Measurements from ENCODE around the gene KCP. TPM values are rescaled to one million over a fixed set of nuclear protein-coding genes. Genes with fewer than 3 reads are reported as not detected.

The KCP gene
- total and polyA plus RNA-seq, 8 donors: 0.08 to 0.95 (median 0.35) TPM

DNA sequence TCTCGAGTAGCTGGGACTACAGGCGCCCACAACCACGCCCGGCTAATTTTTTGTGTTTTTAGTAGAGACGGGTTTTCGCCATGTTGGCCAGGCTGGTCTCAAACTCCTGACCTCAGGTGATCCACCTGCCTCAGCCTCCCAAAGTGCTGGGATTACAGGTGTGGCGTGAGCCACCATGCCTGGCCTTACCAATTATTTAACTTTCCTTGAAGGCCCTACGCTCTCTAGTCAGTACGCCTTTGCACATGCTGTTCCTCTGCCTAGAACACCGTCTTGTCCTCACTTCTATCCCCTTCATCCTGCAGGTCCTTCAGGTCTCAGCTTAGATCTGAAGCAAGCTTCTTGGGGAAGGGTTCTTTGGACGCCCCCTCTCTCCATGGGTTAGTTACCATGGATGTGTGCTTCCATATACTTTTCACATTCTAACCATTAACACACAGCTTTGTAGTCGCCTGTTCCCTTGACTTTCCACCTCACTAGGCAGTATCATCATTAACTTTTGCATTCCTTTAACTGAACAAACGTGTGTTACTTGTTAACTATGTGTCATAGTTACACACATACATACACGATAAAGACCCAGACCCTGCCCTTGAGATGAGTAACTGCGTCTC lies 48.4 kb downstream of the KCP start:
- 72% methylated on average over 15 of the region's 15 CpGs for WGBS, 2 donors
- DNase-seq (no peak), ATAC-seq (no peak), FAIRE-seq (no peak)
- Histone ChIP-seq H3K4me3 (peak overlapping the region in 2 of 4 donors; percentile 64 to 74), H3K9me3 (no peaks in the 10 kb centered on the region), H3K27ac (no peak overlapping the region), H3K36me3 (no peaks in the 10 kb centered on the region), H3K4me1 (peaks cover 0 to 9% (median 7%) of the 10 kb centered on the region in 3 donors), H3K27me3 (no peaks in the 10 kb centered on the region)
- TF ChIP-seq, protein P1, sequence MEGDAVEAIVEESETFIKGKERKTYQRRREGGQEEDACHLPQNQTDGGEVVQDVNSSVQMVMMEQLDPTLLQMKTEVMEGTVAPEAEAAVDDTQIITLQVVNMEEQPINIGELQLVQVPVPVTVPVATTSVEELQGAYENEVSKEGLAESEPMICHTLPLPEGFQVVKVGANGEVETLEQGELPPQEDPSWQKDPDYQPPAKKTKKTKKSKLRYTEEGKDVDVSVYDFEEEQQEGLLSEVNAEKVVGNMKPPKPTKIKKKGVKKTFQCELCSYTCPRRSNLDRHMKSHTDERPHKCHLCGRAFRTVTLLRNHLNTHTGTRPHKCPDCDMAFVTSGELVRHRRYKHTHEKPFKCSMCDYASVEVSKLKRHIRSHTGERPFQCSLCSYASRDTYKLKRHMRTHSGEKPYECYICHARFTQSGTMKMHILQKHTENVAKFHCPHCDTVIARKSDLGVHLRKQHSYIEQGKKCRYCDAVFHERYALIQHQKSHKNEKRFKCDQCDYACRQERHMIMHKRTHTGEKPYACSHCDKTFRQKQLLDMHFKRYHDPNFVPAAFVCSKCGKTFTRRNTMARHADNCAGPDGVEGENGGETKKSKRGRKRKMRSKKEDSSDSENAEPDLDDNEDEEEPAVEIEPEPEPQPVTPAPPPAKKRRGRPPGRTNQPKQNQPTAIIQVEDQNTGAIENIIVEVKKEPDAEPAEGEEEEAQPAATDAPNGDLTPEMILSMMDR (IDR thresholded peaks at IDR 0.05): no peak
- intact Hi-C loops (cut with DNase I): no loop called here

DNA sequence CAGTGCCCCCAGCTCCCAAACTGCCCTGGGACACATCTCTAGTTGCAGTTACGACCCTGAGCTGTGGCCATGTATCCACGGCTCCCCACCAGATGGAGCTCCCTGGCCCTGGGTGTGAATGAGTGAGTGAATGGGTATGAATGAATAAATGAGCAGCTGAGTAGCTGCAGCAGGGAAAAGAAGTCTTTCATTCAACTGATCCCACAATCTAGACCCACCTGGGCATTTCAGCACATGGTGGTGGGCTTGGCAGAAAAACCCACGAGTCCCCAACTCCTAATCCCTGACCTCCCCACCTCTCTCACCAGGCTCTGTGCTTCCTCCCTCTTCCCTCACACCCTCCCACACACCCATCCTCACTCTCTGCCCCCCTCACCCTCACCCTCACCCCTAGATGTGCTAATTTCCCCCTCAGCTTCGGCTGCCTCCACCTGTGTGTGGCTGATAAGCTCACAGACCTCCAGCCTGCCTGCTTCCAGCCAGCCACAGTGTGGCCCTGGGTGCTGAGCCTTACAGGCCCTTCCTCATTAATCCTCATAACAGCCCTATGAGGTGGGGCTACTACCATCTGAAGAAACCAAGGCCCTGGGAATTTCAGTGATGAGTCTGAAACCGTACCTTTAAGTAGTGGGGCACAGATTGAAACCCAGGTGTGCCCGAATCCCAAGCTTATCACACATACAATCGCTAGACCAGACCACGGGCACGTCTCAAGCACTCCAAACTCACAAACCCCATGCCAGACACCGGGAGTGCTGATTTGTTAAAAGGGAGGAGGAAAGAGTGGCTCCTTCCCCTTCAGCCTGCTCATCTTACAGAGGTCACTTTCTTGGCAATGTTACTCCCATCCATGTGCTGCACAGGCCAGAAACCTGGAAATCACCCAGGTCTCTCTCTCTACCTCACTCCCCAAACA lies 50.1 kb downstream of the KCP start:
- DNase-seq (peak in 1 of 6 donors; percentile 39), ATAC-seq (no peak), FAIRE-seq (no peak)
- TF ChIP-seq, protein P1 (IDR thresholded peaks at IDR 0.05): no peak
- 45 to 48% methylated on average over 10 of the region's 10 CpGs for WGBS, 2 donors
- H3K9me3 ChIP-seq: no peaks in the 10 kb centered on the region
- no peak overlapping the region for H3K27ac ChIP-seq
- H3K4me3 ChIP-seq: no peak overlapping the region
- intact Hi-C loops (cut with DNase I): no loop called here
- no peaks in the 10 kb centered on the region for H3K27me3 ChIP-seq
- H3K36me3 ChIP-seq: no peaks in the 10 kb centered on the region
- H3K4me1 ChIP-seq: peaks cover 0 to 9% (median 7%) of the 10 kb centered on the region in 3 donors

DNA sequence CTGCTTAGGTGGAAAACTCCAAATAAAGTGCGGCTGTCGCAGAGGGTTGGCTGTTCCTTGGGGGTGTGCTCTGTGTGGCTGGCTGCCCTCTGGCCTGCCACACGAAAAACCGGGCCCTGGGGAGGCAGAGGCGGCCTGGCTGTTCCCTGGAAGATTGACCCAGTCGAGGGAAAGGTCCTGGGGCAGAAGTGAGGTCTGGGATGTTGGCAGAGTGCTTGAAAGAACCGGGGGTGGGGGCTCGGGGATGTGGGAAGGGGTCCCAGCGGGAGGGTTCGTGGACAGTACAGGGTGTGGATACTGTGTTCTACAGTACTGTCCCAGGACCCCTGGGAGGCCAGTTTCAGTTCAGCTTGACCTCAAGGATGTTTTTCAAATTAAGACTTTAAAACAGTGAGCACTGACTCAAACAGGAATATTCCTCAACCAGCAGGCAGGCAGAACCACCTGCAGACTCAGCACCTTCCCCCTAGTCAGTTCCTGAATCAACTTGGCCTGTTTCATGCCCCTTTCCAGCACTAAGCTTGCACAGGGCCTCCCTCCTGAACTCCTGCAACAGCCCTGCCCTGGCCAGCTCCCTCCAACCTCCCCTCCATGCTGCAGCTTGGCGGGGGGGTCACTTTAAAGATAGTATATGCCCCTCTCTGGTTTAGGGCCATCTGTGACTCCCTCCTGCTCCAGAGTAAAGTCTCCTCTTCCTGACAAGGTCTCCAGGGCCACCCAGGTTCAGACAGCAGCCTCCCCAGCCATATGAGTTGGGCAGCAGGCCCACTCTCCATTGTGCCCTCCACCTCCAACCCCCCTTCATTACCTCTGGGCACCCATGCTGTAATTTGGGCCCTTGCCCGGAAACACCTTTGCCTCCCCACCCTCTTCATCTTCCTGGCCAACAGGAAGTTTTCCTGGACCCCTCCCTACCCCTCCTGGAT lies 51.0 kb downstream of the KCP start:
- intact Hi-C loops (cut with DNase I): no loop called here

DNA sequence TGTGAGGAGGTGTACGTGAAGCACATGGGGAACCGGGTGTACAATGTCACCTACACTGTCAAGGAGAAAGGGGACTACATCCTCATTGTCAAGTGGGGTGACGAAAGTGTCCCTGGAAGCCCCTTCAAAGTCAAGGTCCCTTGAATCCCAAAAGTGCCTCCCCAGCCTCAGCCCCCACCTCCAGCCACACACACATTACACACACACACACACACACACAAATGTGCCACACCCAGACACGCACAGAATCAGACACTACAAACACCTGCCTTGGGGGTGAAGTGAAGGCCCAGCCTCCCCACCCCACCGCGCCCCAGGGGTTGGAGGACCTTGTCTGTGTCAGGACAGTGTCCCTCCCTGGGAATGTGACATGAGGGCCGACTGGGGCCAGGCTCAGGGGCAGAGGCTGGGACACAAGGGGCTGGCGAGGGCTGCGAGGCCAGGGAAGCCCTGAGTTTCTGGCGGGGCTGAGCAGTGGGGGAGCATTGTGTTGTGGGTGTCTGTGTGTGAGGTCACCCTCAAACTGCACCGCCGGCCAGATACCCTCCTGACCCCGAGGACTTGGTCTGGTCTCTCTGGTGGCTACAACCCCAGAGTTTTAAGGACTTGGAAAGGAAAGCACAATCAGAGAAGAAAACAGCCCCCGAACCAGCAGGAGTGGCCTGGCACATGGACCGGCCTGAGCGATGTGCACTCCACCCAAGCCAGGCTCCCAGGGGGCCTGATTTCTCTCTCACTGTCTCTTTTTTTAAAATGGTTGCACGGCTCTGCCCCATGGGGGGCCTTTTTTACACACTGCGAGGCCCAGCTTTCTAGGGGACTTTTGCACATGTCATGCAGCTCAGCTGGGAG lies 51.9 kb downstream of the KCP start:
- Histone ChIP-seq H3K9me3 (no peaks in the 10 kb centered on the region), H3K27ac (no peak overlapping the region), H3K36me3 (no peaks in the 10 kb centered on the region), H3K27me3 (no peaks in the 10 kb centered on the region), H3K4me1 (peaks cover 0 to 4% (median 1%) of the 10 kb centered on the region in 3 donors), H3K4me3 (no peak overlapping the region)
- ATAC-seq: no peak
- no peak for FAIRE-seq
- 74 to 79% methylated on average over 17 to 18 of the region's 18 CpGs for WGBS, 2 donors
- intact Hi-C loops (cut with DNase I): no loop called here
- peak in 1 of 6 donors; percentile 44 for DNase-seq
- TF ChIP-seq, protein P1 (IDR thresholded peaks at IDR 0.05): no peak

More for the DNA sequence above, 51.0 kb downstream of the KCP start:
- Histone ChIP-seq H3K27ac (no peak overlapping the region), H3K4me3 (no peak overlapping the region), H3K27me3 (no peaks in the 10 kb centered on the region), H3K9me3 (no peaks in the 10 kb centered on the region), H3K4me1 (peaks cover 0 to 9% (median 7%) of the 10 kb centered on the region in 3 donors), H3K36me3 (no peaks in the 10 kb centered on the region)
- TF ChIP-seq, protein P1 (IDR thresholded peaks at IDR 0.05): no peak
- no peak for FAIRE-seq
- ATAC-seq: no peak
- DNase-seq: no peak
- WGBS, 2 donors: 54 to 72% methylated on average over 12 of the region's 12 CpGs

Data from pancreas (tissue), 10 donors.